Endothelial cell (in vitro differentiated cells): ENCODE data around the gene NAA25. TPM values are rescaled to one million over a fixed set of nuclear protein-coding genes. Genes with fewer than 3 reads are reported as not detected.

ENCODE experiments used
- DNase-seq: peaks from one replicate; pipeline ENCODE4 v3.0.0; 2021; ENCODE audit warnings: low spot score
- H3K27ac Mint-ChIP-seq: one replicate; pipeline ENCODE4 v1.8.0; 2021; ENCODE audit warnings: mixed read lengths, inconsistent platforms; ENCODE audit not compliant: unreplicated experiment
- H3K27me3 Mint-ChIP-seq: one replicate; pipeline ENCODE4 v1.8.0; 2021; ENCODE audit warnings: mild to moderate bottlenecking, moderate library complexity, mixed read lengths, inconsistent platforms; ENCODE audit not compliant: unreplicated experiment
- H3K36me3 Mint-ChIP-seq: one replicate; pipeline ENCODE4 v1.8.0; 2021; ENCODE audit warnings: mild to moderate bottlenecking, low read depth, mixed read lengths, inconsistent platforms; ENCODE audit not compliant: unreplicated experiment
- H3K4me1 Mint-ChIP-seq: one replicate; pipeline ENCODE4 v1.8.0; 2021; ENCODE audit warnings: mild to moderate bottlenecking, mixed read lengths, inconsistent platforms; ENCODE audit not compliant: unreplicated experiment
- H3K4me3 Mint-ChIP-seq: one replicate; pipeline ENCODE4 v1.8.0; 2021; ENCODE audit warnings: mild to moderate bottlenecking, mixed read lengths, inconsistent platforms; ENCODE audit not compliant: unreplicated experiment
- H3K9me3 Mint-ChIP-seq: one replicate; pipeline ENCODE4 v1.8.0; 2021; ENCODE audit warnings: mixed read lengths, inconsistent platforms; ENCODE audit not compliant: unreplicated experiment
- CTCF ChIP-seq: fragments of 200-600 bp; sonication (generic); IDR thresholded peaks from one replicate; pipeline ENCODE4 v1.5.0; 2021; ENCODE audit warnings: antibody characterized with exemption; ENCODE audit not compliant: unreplicated experiment
- total RNA-seq: library from RNA; stranded (reverse); fragmentation: NEBNext Ultra II Directional; extraction: Animal tissue kit (Norgen Biotek cat#: 25700); gene quantifications from one replicate; pipeline ENCODE4 v1.2.1, GENCODE V29; 2021; ENCODE audit not compliant: unreplicated experiment

The NAA25 gene
- total RNA-seq, 1 donor from 2014 or later = 23.4 TPM

GRCh38 chr12:112133418-112133817 is 24.8 kb upstream of the NAA25 start:
- Mint-ChIP-seq H3K4me3 (no peak overlapping the region), H3K27me3 (no peaks in the 10 kb centered on the region), H3K9me3 (no peaks in the 10 kb centered on the region), H3K36me3 (no peaks in the 10 kb centered on the region), H3K27ac (no peak overlapping the region), H3K4me1 (peaks cover 3% of the 10 kb centered on the region)
- TF ChIP-seq CTCF = no peak
- no peak for DNase-seq

- DNase-seq = no peak
- Mint-ChIP-seq H3K9me3 (no peaks in the 10 kb centered on the region), H3K4me3 (no peak overlapping the region), H3K4me1 (peaks cover 7% of the 10 kb centered on the region), H3K27ac (no peak overlapping the region), H3K27me3 (no peaks in the 10 kb centered on the region), H3K36me3 (peaks cover 3% of the 10 kb centered on the region)
- no peak for TF ChIP-seq CTCF
Observed at GRCh38 chr12:112131686-112132085, 23.1 kb upstream of the NAA25 start.

GRCh38 chr12:112130441-112130998 is 21.9 kb upstream of the NAA25 start:
- DNase-seq = no peak
- Mint-ChIP-seq H3K27me3 (no peaks in the 10 kb centered on the region), H3K4me1 (peaks cover 12% of the 10 kb centered on the region), H3K36me3 (peaks cover 3% of the 10 kb centered on the region), H3K27ac (no peak overlapping the region), H3K4me3 (no peak overlapping the region), H3K9me3 (no peaks in the 10 kb centered on the region)
- TF ChIP-seq CTCF = no peak

- Mint-ChIP-seq H3K9me3 (no peaks in the 10 kb centered on the region), H3K27me3 (no peaks in the 10 kb centered on the region)
- DNase-seq = no peak
Observed at GRCh38 chr12:112126911-112127310, 18.3 kb upstream of the NAA25 start.

More at GRCh38 chr12:112126911-112127310, 18.3 kb upstream of the NAA25 start:
- Mint-ChIP-seq H3K4me3 (peak overlapping the region; percentile 74), H3K27ac (no peak overlapping the region), H3K36me3 (peaks cover 3% of the 10 kb centered on the region), H3K4me1 (peaks cover 9% of the 10 kb centered on the region)
- no peak for TF ChIP-seq CTCF
